ENCODE measurements around the gene DSCAML1.
A peak's percentile ranks its signal among the peaks of the same experiment; 100 is the strongest.

DSCAML1 gene

GRCh38 chr11:117603932-117604331, 193.1 kb downstream of the DSCAML1 start:
- no peak for DNase-seq

GRCh38 chr11:117601006-117601708, 195.9 kb downstream of the DSCAML1 start:
- DNase-seq: no peak

GRCh38 chr11:117600234-117600783, 196.7 kb downstream of the DSCAML1 start:
- no peak for DNase-seq

GRCh38 chr11:117597071-117597470, 199.9 kb downstream of the DSCAML1 start:
- peak; percentile 31 for DNase-seq

GRCh38 chr11:117595440-117595839, 201.6 kb downstream of the DSCAML1 start:
- DNase-seq: no peak

GRCh38 chr11:117594721-117595120, 202.3 kb downstream of the DSCAML1 start:
- no peak for DNase-seq

GRCh38 chr11:117593065-117593464, 204.0 kb downstream of the DSCAML1 start:
- DNase-seq: no peak

GRCh38 chr11:117591316-117592039, 205.5 kb downstream of the DSCAML1 start:
- no peak for DNase-seq

GRCh38 chr11:117589063-117589462, 208.0 kb downstream of the DSCAML1 start:
- no peak for DNase-seq

- DNase-seq: no peak
Observed at GRCh38 chr11:117588166-117588810, 208.7 kb downstream of the DSCAML1 start.

- no peak for DNase-seq
Observed at GRCh38 chr11:117587416-117587815, 209.6 kb downstream of the DSCAML1 start.

GRCh38 chr11:117586392-117586791, 210.6 kb downstream of the DSCAML1 start:
- no peak for DNase-seq

- DNase-seq: no peak
Observed at GRCh38 chr11:117585631-117586030, 211.4 kb downstream of the DSCAML1 start.

- DNase-seq: no peak
Observed at GRCh38 chr11:117584056-117584830, 212.8 kb downstream of the DSCAML1 start.

- no peak for DNase-seq
Observed at GRCh38 chr11:117583063-117583801, 213.8 kb downstream of the DSCAML1 start.

- DNase-seq: no peak
Observed at GRCh38 chr11:117582433-117582832, 214.6 kb downstream of the DSCAML1 start.

- DNase-seq: no peak
Observed at GRCh38 chr11:117580866-117581265, 216.2 kb downstream of the DSCAML1 start.

GRCh38 chr11:117579161-117579560, 217.9 kb downstream of the DSCAML1 start:
- DNase-seq: no peak

- no peak for DNase-seq
Observed at GRCh38 chr11:117575856-117576255, 221.2 kb downstream of the DSCAML1 start.

- DNase-seq: no peak
Observed at GRCh38 chr11:117574551-117574950, 222.5 kb downstream of the DSCAML1 start.

GRCh38 chr11:117573326-117573725, 223.7 kb downstream of the DSCAML1 start:
- no peak for DNase-seq

- no peak for DNase-seq
Observed at GRCh38 chr11:117572671-117573070, 224.3 kb downstream of the DSCAML1 start.

All from activated gamma-delta T cell treated with Interleukin-2 at 50 U/mL for 16 hours (primary cell).